HepG2 (cell line): Measurements from ENCODE around the gene RRP36. TPM values are rescaled to one million over a fixed set of nuclear protein-coding genes. Genes with fewer than 3 reads are reported as not detected.
A peak's percentile ranks its signal among the peaks of the same experiment; 100 is the strongest.

Source experiments
- AHR ChIP-seq: IDR thresholded peaks from 2 replicates; pipeline ENCODE4 v1.6.1; 2018; ENCODE audit warnings: missing genetic modification reagents, missing compliant biosample characterization
- AKAP8 ChIP-seq: sonication (generic); formaldehyde crosslinking; IDR thresholded peaks from 2 replicates; pipeline ENCODE4 v1.5.1; 2020; ENCODE audit warnings: mild to moderate bottlenecking, missing genetic modification reagents
- DNMT1 ChIP-seq: sonication (generic); formaldehyde crosslinking; IDR thresholded peaks from 2 replicates; pipeline ENCODE4 v1.5.1; 2020; ENCODE audit warnings: mild to moderate bottlenecking, missing genetic modification reagents
- EZH2 ChIP-seq: conservative IDR thresholded peaks from 2 replicates; pipeline ENCODE4 v1.6.1; 2012; ENCODE audit warnings: mild to moderate bottlenecking, low read depth, low read length, moderate library complexity
- HMGXB4 ChIP-seq, 2 experiments: sonication (generic) in 1 of 2; formaldehyde crosslinking in 1 of 2; IDR thresholded peaks; 2 replicates each; pipeline versions ENCODE4 v1.4.0 to v1.6.1; 2018 to 2020; ENCODE audit warnings: missing genetic modification reagents in 2 of 2, borderline replicate concordance in 1 of 2, low read depth in 1 of 2, mild to moderate bottlenecking in 1 of 2, missing biosample characterization in 1 of 2
- HOMEZ ChIP-seq: IDR thresholded peaks from 2 replicates; pipeline ENCODE4 v1.6.1; 2016; ENCODE audit warnings: low read depth
- HOXD1 ChIP-seq: sonication (generic); formaldehyde crosslinking; IDR thresholded peaks from 2 replicates; pipeline ENCODE4 v1.5.0; 2020; ENCODE audit warnings: missing genetic modification reagents
- KDM4B ChIP-seq: sonication (generic); formaldehyde crosslinking; IDR thresholded peaks from 2 replicates; pipeline ENCODE4 v1.4.0; 2020; ENCODE audit warnings: missing genetic modification reagents
- MYC ChIP-seq: sonication (generic); formaldehyde crosslinking; IDR thresholded peaks from 2 replicates; pipeline ENCODE4 v1.9.0; 2021; ENCODE audit warnings: missing genetic modification reagents, borderline replicate concordance
- PHF20 ChIP-seq: sonication (generic); formaldehyde crosslinking; IDR thresholded peaks from 2 replicates; pipeline ENCODE4 v1.5.0; 2020; ENCODE audit warnings: mild to moderate bottlenecking, missing genetic modification reagents
- REXO4 ChIP-seq: sonication (generic); formaldehyde crosslinking; IDR thresholded peaks from 2 replicates; pipeline ENCODE4 v1.8.0; 2022; ENCODE audit warnings: missing genetic modification reagents, mild to moderate bottlenecking, borderline replicate concordance
- SMARCC2 ChIP-seq: fragments of 450-650 bp; IDR thresholded peaks from 2 replicates; pipeline ENCODE4 v1.6.1; 2017; ENCODE audit warnings: antibody characterized with exemption, mild to moderate bottlenecking
- STAT5B ChIP-seq: sonication (generic); formaldehyde crosslinking; IDR thresholded peaks from 2 replicates; pipeline ENCODE4 v1.4.0; 2020; ENCODE audit warnings: missing genetic modification reagents
- ZNF235 ChIP-seq: sonication (generic); formaldehyde crosslinking; IDR thresholded peaks from 2 replicates; pipeline ENCODE4 v1.8.1; 2023; ENCODE audit warnings: mild to moderate bottlenecking, missing genetic modification reagents, borderline replicate concordance
- ZNF577 ChIP-seq: sonication (generic); formaldehyde crosslinking; IDR thresholded peaks from 2 replicates; pipeline ENCODE4 v1.4.0; 2020; ENCODE audit warnings: mild to moderate bottlenecking, low read depth, missing genetic modification reagents, borderline replicate concordance
- ZNF720 ChIP-seq: sonication (generic); formaldehyde crosslinking; IDR thresholded peaks from 2 replicates; pipeline ENCODE4 v1.4.0; 2020; ENCODE audit warnings: missing genetic modification reagents
- ZNF883 ChIP-seq: sonication (generic); formaldehyde crosslinking; IDR thresholded peaks from 2 replicates; pipeline ENCODE4 v1.5.1; 2020; ENCODE audit warnings: mild to moderate bottlenecking, missing genetic modification reagents; ENCODE audit errors: not compliant biosample characterization
- polyA plus RNA-seq, 8 experiments: library from polyadenylated mRNA; depleted of rRNA in 3 of 8; stranded (reverse) in 7 of 8; unstranded in 1 of 8; fragments of >200 nt; fragmentation: Illumina TruSeq in 4 of 8; extraction: Trizol in 4 of 8; gene quantifications; 2 replicates each; pipeline versions ENCODE4 v1.2.1 to v1.2.3, GENCODE V29; 2011 to 2016; ENCODE audit warnings: low read depth in 4 of 8, missing spikeins in 1 of 8, mixed read lengths in 1 of 8; ENCODE audit not compliant: insufficient read depth in 1 of 8
- total RNA-seq, 5 experiments: library from RNA; depleted of rRNA; stranded (reverse); fragments of >200 nt; fragmentation: Illumina TruSeq; extraction: Trizol; gene quantifications; 2 replicates each; pipeline ENCODE4 v1.2.3, GENCODE V29; 2016; ENCODE audit warnings: low read depth in 1 of 5
- TF ChIP-seq, protein P1 (sequence below): sonication (generic); formaldehyde crosslinking; IDR thresholded peaks from 2 replicates; pipeline ENCODE4 v1.8.0; 2022; ENCODE audit warnings: mild to moderate bottlenecking, missing genetic modification reagents, moderate library complexity
- TF ChIP-seq, protein P2 (sequence below): IDR thresholded peaks from 2 replicates; pipeline ENCODE4 v1.6.1; 2016; ENCODE audit warnings: mild to moderate bottlenecking, missing biosample characterization, missing genetic modification reagents
- TF ChIP-seq, protein P3 (sequence below): sonication (generic); formaldehyde crosslinking; IDR thresholded peaks from 2 replicates; pipeline ENCODE4 v1.4.0; 2020; ENCODE audit warnings: missing genetic modification reagents
- TF ChIP-seq, protein P4 (sequence below): fragments of 450-650 bp; IDR thresholded peaks from 2 replicates; pipeline ENCODE4 v1.6.1; 2017

RRP36 gene
- total and polyA plus RNA-seq, 2 of the 13 experiments (the other 11 are each of a cell fraction or from before 2014, with no cell fraction given), result 29.5 to 144 TPM

- TF ChIP-seq, protein P1, sequence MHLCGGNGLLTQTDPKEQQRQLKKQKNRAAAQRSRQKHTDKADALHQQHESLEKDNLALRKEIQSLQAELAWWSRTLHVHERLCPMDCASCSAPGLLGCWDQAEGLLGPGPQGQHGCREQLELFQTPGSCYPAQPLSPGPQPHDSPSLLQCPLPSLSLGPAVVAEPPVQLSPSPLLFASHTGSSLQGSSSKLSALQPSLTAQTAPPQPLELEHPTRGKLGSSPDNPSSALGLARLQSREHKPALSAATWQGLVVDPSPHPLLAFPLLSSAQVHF (CRISPR knock-in tag), result peak; percentile 12; the same call in 1 of the 2 replicates
- TF ChIP-seq AKAP8 (CRISPR knock-in tag) (no peak), KDM4B (CRISPR knock-in tag) (no peak), PHF20 (no peak), ZNF883 (CRISPR knock-in tag) (no peak), SMARCC2 (no peak), HOXD1 (CRISPR knock-in tag) (no peak), EZH2 (no peak), REXO4 (CRISPR knock-in tag) (no peak), DNMT1 (0 out of 2 replicates have a peak, but pooled peaks have one; percentile 79), STAT5B (CRISPR knock-in tag) (no peak), ZNF720 (CRISPR knock-in tag) (no peak), HMGXB4 (CRISPR knock-in tag; IDR thresholded peaks at IDR 0.05; ENCODE audit: borderline replicate concordance in 1 of 2, low read depth in 1 of 2) (no peak), MYC (CRISPR knock-in tag) (no peak), ZNF235 (CRISPR knock-in tag) (0 out of 2 replicates have a peak, but pooled peaks have one; percentile 2), AHR (CRISPR knock-in tag) (no peak), HOMEZ (CRISPR knock-in tag) (no peak), ZNF577 (CRISPR knock-in tag) (no peak)
- TF ChIP-seq, protein P2, sequence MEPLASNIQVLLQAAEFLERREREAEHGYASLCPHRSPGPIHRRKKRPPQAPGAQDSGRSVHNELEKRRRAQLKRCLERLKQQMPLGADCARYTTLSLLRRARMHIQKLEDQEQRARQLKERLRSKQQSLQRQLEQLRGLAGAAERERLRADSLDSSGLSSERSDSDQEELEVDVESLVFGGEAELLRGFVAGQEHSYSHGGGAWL (CRISPR knock-in tag), result no peak
- TF ChIP-seq, protein P3, sequence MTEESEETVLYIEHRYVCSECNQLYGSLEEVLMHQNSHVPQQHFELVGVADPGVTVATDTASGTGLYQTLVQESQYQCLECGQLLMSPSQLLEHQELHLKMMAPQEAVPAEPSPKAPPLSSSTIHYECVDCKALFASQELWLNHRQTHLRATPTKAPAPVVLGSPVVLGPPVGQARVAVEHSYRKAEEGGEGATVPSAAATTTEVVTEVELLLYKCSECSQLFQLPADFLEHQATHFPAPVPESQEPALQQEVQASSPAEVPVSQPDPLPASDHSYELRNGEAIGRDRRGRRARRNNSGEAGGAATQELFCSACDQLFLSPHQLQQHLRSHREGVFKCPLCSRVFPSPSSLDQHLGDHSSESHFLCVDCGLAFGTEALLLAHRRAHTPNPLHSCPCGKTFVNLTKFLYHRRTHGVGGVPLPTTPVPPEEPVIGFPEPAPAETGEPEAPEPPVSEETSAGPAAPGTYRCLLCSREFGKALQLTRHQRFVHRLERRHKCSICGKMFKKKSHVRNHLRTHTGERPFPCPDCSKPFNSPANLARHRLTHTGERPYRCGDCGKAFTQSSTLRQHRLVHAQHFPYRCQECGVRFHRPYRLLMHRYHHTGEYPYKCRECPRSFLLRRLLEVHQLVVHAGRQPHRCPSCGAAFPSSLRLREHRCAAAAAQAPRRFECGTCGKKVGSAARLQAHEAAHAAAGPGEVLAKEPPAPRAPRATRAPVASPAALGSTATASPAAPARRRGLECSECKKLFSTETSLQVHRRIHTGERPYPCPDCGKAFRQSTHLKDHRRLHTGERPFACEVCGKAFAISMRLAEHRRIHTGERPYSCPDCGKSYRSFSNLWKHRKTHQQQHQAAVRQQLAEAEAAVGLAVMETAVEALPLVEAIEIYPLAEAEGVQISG (CRISPR knock-in tag), result peak; percentile 11; the same call in 1 of the 2 replicates
- TF ChIP-seq, protein P4, sequence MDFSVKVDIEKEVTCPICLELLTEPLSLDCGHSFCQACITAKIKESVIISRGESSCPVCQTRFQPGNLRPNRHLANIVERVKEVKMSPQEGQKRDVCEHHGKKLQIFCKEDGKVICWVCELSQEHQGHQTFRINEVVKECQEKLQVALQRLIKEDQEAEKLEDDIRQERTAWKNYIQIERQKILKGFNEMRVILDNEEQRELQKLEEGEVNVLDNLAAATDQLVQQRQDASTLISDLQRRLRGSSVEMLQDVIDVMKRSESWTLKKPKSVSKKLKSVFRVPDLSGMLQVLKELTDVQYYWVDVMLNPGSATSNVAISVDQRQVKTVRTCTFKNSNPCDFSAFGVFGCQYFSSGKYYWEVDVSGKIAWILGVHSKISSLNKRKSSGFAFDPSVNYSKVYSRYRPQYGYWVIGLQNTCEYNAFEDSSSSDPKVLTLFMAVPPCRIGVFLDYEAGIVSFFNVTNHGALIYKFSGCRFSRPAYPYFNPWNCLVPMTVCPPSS, result no peak
Observed at GRCh38 chr6:43075670-43076463, 54.4 kb downstream of the RRP36 start, which contains the start of gene PTK7 (continued).
